Measurements from ENCODE around the gene EIF4ENIF1.
"Not testable (repeated sequence)": the region's sequence is repeated elsewhere in the genome, so short reads cannot be mapped to it uniquely, and the experiment has no call there.

EIF4ENIF1 gene, protein sequence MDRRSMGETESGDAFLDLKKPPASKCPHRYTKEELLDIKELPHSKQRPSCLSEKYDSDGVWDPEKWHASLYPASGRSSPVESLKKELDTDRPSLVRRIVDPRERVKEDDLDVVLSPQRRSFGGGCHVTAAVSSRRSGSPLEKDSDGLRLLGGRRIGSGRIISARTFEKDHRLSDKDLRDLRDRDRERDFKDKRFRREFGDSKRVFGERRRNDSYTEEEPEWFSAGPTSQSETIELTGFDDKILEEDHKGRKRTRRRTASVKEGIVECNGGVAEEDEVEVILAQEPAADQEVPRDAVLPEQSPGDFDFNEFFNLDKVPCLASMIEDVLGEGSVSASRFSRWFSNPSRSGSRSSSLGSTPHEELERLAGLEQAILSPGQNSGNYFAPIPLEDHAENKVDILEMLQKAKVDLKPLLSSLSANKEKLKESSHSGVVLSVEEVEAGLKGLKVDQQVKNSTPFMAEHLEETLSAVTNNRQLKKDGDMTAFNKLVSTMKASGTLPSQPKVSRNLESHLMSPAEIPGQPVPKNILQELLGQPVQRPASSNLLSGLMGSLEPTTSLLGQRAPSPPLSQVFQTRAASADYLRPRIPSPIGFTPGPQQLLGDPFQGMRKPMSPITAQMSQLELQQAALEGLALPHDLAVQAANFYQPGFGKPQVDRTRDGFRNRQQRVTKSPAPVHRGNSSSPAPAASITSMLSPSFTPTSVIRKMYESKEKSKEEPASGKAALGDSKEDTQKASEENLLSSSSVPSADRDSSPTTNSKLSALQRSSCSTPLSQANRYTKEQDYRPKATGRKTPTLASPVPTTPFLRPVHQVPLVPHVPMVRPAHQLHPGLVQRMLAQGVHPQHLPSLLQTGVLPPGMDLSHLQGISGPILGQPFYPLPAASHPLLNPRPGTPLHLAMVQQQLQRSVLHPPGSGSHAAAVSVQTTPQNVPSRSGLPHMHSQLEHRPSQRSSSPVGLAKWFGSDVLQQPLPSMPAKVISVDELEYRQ

DNA sequence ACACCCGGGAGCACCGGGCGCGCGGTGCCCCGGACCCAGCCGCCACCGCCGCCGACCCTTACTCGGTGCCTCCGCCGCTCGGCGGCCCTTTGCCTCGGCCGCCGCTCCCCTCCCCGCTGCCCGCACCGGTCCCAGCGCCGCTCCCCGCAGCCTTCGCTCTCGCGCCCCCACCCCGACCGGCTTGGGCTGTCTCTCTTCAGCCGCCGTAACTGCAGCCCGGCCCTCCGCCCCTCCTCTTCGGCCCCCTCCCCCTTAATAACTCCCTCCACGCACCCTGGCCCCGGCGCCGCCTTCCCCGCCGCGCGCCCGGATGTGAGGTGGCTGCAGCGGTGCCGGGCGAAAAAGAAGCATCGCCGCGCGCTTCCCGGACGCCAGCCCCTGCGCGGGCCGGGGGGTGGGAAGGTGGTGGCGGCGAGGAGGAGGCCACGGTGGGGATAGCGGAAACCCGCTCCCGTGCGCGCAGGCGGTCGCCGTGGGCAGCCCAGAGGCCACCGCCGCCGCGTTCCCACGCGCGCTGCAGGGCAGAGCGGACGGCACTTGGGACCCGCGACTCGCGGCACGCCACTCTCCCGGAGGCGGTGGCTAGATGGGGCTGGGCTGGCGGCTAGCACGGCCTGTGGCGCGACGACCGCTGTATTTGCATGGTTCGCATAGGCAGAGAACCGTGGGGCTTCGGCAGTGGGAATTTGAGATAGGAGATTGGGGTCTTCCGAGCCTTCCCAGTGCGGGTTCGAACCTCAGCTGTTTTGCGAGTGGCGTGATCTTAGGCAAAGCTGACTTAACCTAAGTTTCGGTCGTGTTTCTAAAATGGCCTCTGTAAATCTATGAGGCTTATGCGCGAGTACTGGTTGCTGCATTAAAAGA, at the start of gene EIF4ENIF1:
Gene EIF4ENIF1 (minus strand): TSS at position 211 of the 864 bp plus-strand sequence. CDS start 1,124 bp downstream, outside the sequence.
- DNase-seq = peak; percentile 80

DNA sequence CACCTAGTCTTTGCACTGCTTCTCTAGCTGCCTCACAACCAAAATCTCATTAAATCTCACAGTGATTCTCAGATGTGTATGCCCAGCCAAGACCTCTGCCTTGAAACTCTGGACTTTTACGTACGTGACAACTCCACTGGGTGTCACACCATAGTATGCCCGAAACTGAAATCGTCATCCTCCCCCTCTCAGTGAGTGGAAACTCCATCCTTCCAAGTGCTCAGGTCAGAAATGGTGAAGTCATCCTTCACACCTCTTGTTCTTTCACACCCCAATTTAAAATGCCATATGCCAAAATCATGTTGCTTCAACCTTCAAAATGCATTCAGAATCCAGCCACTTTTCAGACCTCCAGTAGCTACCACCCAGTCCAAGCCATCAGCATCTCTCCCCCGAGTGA, 49.2 kb upstream of the EIF4ENIF1 start:
- no peak for DNase-seq

DNA sequence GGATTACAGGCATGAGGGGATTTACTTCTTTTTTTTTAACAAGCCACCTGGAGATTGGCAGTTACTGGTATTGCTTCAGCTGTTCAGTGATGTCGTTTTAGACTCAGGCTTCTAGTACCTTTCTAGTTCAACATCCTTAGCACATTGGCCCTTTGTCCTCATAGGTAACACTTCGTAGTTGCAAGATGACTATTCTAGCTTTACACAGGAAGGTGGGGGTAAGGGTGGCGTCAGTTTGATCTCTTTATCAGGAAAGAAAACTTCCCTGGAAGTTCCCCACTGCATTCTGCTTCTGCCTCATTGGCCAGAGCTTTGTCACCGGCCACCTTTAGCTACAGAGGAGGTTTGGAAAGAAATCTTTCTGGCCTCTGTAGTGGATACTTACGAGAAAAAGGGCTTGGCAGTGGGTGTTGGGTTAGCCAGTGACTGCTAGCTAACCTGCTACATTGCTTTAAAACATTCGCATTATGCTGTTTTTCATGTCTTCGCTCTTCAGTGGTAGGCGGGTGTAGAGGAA, 47.4 kb upstream of the EIF4ENIF1 start:
- DNase-seq = no peak

DNA sequence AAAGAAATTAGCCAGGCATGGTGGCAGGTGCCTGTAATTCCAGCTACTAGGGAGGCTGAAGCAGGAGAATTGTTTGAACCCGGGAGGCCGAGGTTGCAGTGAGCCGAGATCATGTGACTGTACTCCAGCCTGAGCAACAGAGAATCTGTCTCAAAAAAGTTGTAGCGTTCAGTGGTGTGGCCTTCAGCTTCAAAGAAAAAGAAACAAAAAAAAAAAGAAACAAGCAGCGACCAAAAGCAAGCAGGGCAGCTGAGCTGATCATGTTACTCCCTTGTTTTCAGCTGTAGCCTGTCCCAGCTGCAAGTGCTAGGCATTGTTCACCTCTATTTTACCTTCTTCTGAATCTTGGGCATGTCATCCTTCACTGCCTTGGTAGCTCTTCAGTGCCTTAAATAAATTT, 43.7 kb upstream of the EIF4ENIF1 start:
- no peak for DNase-seq

DNA sequence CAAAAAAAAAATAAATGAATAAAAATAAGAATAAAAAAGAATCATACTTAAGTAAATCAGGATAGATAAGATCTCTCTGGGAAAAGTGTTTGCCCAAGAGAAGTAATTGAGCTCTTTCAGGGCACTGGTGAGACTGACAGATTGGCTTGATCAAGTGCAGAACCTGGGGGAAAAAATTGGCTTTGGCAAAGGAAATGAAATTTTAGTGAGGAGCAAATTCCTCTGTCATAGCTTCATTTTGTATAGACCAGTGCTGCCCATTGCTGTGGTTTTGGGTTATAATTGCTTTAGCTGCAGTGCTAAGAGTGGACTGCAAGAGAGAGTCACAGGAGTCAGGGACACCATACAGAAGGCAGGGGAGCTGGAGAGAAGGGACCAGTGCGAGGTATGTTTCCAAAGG, 42.4 kb upstream of the EIF4ENIF1 start:
- DNase-seq = peak; percentile 11

DNA sequence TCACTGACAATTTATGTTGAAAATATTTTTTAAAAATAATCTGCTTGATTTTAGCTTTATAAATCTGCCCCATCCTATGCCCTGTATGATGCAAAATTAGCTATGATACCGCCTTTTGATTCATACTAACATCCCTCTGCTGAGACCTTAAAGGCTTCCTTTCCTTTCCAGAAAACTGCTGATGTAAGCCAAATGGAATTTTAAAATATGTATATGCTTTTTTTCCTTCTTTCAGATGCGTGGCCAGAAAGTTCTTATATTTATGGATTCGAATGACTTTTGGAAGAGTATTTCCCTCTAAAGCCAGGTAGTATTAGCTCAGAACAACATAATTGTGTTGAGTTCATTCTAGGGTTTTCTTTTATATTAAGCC, 41.2 kb upstream of the EIF4ENIF1 start:
- DNase-seq = peak; percentile 38

DNA sequence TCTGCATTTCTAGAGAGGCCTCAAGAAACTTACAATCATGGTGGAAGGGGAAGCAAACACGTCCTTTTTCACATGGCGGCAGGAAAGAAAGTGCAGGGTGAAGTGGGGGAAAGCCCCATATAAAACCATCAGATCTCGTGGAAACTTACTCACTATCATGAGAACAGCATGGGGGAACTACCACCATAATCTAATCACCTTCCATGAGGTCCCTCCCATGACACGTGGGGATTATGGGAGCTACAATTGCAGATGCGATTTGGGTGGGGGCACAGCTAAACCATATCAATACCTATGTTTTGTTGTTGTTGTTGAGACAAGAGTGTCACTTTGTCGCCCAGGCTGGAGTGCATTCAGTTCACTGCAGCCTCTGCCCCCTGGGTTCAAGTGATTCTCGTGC, 36.6 kb upstream of the EIF4ENIF1 start:
- DNase-seq = no peak

DNA sequence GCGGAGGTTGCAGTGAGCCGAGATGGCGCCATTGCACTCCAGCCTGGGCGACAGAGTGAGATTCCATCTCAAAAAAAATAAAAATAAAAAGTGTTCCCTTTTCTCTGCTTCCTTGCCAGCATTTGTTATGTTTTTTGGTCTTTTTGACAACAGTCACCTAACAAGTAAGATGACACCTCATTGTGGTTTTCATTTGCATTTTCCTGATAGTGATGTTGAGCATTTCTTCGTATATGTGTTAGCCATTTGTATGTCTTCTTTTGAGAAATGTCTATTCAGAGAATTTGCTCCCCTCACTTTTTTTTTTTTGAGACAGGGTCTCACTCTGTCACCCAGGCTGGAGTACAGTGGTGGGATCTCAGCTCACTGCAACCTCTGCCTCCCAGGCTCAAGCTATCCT, 34.5 kb upstream of the EIF4ENIF1 start:
- not testable (repeated sequence) for DNase-seq

DNA sequence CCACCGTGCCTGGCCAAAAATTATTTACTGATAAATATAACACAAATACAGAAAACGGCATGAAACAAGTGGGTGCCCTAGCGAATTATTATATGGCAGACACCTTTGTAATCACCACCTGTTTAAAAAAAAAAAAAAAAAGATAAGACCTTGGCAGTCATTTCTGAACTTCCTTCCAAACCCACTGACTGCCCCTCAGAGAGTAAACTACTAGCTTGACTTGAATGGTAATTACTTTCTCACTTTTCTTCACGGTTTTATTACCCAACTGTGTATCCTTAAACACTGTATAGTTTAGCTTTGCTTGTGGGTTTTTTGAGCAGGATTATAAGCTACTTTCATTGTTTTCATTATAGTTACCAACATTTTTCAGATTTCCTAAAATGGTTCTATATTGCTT, 30.4 kb upstream of the EIF4ENIF1 start:
- no peak for DNase-seq

DNA sequence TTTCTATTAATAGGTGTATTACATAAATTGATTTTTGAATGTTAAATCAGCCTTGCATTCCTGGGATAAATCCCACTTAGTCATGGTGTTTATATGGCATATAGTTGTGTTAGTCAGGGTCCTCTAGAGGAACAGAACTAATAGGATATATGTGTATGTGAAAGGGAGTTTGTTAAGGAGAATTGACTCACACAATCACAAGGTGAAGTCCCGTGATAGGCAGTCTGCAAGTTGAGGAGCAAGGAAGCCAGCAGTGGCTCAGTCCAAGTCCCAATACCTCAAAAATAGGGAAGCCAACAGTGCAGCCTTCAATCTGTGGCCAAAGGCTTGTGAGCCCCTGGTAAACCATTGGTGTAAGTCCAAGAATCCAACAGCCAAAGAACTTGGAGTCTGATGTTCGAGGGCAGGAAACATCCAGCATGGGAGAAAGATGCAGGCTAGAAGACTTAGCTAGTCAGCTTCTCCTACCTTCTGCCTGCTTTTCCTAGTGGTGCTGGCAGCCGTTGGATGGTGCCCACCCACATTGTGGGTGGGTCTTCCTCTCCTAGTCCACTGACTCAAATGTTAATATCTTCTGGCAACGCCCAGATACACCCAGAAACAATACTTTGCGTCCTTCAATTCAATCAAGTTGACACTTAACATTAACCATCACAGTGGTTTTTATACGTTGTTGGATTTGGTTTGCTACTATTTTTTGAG, 19.6 kb upstream of the EIF4ENIF1 start:
- no peak for DNase-seq

DNA sequence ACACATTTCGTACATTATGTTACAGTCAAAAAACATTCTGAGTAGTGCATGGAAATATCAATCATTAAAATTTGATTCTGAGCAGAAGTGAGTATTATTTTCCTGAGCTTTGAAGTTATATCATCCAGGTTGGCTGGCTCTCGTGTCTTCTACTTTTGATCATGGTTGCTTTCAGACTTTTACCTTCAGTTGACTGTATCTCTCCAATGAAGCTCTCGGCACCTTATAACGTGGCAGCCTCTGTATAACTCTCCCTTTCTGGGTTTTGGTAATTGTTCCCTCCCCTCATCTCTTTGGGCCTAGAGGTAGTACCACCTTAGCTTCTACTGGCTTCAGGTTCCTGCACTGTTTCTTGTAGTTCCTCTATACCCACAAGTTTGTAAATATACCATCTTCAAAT, 18.9 kb upstream of the EIF4ENIF1 start:
- no peak for DNase-seq

DNA sequence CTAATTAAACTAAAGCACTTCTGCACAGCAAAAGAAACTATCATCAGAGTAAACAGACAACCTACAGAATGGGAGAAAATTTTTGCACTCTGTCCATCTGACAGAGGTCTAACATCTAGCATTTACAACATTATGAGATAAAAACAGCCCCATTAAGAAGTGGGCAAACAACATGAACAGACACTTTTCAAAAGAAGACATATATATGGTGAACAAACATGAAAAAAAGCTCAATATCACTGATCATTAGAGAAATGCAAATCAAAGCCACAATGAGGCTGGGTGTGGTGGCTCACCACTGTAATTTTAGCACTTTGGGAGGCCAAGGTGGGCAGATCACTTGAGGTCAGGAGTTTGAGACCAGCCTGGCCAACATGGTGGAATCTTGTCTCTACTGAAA, 17.9 kb upstream of the EIF4ENIF1 start:
- not testable (repeated sequence) for DNase-seq

DNA sequence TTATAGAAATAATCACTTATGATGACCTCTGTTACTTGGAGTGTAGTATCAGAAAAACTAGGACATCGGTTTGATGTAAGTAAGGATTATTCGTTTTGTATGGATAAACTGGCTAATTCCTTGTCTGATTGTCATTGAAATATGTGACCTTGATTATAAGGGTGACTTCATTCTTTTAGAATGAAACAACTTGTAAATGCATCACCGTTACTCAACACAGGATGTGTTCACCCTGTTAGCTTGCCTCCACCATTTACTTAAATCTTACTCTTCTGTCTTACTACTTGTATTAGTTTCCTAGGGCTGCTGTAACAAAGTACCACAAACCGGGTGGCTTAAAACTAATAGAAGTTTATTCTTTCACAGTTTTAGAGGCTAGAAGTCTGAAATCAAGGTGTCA, 14.6 kb upstream of the EIF4ENIF1 start:
- DNase-seq = peak; percentile 56

DNA sequence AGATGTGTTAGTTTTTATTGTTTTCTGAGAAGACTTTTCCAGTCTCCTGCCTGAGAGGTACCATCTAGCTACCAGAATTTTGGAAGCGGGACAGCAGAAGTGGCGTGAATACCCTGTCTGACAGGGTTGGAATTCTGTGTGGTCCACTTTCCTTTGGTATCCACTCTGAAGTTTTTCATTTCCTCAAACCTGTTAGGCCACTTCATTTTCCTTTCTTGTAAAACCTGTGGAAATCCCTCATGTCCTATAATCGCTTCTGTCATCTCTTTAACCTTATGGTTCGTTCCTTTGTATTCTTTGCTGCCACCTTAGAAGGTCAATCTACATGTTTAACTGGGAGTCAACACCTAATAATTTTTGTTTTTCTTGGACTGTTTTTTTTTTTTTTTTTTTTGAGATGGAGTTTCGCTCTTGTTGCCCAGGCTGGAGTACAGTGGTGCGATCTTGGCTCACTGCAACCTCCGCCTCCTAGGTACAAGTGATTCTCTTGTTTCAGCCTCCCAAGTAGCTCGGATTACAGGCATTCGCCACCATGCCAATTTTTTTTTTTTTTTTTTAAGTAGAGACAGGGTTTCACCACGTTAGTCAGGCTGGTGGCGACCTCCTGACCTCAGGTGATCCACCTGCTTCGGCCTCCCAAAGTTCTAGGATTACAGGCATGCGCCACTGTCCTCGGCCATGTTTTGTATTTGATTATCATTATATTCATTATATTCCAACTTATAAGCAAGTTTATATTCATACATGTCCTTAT, 13.7 kb upstream of the EIF4ENIF1 start:
- no peak for DNase-seq

DNA sequence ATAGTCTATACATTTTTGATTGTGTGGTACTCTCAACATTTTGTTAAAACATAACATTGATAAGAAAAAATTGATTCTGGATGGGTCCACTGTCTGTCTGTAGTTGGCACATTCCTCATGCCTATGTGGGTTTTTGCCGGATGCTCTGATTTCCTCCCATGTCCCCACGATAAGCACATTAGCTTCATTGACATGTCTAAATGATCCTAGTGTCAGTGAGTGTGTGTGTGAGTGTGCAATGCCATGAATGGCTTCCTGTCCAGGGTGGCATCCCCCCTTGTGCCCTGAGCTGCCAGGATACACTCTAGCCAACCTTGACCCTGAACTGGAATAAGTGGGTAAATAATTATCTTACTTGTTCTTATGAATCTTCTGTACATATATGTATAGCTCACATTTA, 12.1 kb upstream of the EIF4ENIF1 start:
- no peak for DNase-seq

DNA sequence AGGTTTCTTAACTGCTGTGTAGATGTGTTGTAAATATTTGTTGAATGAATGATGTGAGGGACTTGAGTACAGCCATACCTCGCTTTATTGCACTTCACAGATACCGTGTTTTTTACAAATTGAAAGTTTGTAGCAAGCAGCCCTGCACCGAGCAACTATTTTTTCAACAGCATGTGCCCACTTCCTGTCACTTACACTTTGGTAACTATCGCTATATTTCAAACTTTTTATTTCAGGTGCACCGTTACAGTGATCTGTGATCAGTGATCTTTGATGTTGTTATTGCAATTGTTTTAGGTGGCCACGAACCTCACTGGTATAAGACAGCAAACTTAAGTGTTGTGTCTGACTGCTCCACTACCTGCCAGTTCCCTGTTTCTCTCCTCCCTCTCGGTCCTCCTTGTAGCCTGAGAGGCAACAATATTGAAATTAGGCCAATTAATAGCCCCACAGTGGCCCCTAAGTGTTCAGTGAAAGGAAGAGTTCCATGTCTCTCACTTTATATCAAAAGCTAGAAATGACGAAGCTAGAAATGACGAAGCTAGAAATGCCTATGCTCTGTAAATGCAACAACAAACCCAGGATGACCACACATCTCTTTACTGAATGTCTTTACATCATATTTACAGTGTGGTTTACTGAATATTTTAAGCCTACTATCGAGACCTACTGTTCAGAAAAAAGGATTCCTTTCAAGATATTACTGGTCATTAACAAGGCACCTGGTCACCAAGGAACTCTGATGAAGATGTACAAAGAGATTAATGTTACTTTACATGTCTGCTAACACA, 7.7 kb upstream of the EIF4ENIF1 start:
- no peak for DNase-seq

DNA sequence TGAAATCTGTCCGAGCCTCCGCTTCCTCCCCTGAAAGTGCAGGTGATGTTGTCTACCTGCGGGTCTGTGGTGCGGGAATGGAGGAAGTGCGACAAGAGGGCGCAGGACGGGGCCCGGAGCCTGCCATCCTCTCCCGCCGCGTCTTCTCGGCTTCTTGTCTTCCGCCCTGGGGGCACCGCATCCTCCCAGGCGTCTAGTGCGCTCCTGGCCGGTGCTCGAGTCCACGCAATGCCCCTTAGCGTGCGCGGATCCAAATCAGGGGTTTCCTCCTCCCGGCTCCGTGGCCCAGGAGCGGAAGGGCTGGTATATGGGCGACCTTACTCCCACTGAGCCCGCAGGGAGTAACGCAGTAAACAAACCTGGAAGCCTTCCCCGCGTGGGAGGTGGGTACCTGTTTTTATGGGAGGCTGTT, 7.1 kb upstream of the EIF4ENIF1 start:
- peak; percentile 47 for DNase-seq

DNA sequence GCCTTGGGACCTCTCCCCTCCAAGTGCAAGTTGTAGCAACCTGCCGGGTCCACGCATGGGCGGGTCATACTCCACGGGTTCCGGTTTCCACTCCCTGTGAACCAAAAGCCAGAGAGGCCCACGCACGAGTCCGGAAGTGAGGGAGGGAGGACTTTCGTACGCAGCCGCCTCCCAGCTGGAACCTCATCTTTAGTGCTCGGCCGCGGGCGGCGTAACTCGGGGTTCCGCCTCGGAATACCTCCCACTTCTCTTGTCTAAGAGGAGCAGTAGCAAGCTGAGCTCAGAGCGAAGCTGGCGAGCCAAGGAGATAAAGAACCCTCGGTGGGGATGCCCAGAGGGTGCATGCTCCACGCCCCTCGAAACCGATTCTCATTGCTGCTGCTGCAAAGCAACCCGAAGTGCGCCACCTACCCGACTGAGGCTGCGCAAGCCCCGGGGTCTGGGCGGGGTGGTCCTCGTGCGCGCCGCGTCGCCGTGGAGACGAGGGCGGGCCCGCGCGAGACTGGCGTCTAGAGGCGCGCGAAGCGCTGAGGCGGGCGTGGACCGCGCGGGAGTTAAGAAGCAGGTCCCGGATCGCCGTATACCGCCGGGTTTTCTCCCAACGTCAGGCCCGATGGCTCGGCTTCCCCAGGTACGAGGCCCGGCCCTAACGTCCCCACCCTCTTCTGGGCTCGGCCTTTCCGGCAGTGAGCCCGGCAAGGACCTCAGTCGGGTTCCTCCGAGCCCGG, 6.5 kb upstream of the EIF4ENIF1 start, which contains the start of gene SFI1:
Gene SFI1 (plus strand): TSS at position 530 of the 728 bp plus-strand sequence. CDS start 11,749 bp downstream, outside the sequence.
- peak; percentile 92 for DNase-seq

DNA sequence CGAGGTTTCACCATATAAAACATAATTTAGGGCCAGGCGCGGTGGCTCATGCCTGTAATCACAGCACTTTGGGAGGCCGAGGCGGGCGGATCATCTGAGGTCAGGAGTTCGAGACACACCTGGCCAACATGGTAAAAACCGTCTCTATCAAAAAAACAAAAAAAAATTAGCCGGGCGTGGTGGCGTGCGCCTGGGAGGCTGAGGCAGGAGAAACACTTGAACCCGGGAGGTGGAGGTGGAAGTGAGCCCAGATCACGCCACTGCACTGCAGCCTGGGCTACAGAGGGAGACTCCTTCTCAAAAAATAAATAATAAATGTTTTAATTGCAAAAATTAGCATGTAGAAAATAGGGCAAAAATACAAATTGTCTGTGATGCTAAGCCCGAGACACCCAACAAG, 5.7 kb upstream of the EIF4ENIF1 start:
- DNase-seq = no peak
